ENCODE data around the gene MAGEA2.
"Not testable (repeated sequence)": the region's sequence is repeated elsewhere in the genome, so short reads cannot be mapped to it uniquely, and the experiment has no call there.

MAGEA2 gene, protein sequence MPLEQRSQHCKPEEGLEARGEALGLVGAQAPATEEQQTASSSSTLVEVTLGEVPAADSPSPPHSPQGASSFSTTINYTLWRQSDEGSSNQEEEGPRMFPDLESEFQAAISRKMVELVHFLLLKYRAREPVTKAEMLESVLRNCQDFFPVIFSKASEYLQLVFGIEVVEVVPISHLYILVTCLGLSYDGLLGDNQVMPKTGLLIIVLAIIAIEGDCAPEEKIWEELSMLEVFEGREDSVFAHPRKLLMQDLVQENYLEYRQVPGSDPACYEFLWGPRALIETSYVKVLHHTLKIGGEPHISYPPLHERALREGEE

GRCh38 chrX:152753686-152754650 is at the start of gene MAGEA2:
Gene MAGEA2, minus strand, starts transcription at chrX:152753842. Its CDS starts 2,479 bp downstream, at chrX:152751363.
- not testable (repeated sequence) for DNase-seq (ENCODE audit: low read depth in 2 of 2)

- DNase-seq (ENCODE audit: low read depth in 2 of 2), result no peak
Observed at GRCh38 chrX:152798945-152799344, 45.3 kb upstream of the MAGEA2 start.

DNA sequence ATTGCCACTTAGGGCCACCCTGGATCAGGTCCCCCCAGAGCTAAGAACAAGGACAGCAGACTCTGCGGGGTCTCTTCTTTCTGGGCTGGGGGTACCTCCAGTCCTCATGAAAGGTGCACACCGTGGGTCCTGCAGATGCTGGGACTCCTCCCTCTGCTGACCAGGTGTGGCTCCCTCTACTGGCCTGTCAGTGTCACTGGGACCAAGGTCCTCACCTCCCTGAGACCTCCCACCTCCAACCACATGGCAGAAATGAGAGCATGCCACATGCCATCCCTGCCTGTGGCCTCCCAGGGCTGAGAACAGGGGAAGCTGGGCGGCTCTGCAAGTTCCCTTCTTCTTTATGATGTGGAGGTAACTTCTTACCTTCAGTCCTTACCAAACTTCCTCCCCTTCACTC is 33.4 kb upstream of the MAGEA2 start:
- not testable (repeated sequence) for DNase-seq (ENCODE audit: low read depth in 2 of 2)

DNA sequence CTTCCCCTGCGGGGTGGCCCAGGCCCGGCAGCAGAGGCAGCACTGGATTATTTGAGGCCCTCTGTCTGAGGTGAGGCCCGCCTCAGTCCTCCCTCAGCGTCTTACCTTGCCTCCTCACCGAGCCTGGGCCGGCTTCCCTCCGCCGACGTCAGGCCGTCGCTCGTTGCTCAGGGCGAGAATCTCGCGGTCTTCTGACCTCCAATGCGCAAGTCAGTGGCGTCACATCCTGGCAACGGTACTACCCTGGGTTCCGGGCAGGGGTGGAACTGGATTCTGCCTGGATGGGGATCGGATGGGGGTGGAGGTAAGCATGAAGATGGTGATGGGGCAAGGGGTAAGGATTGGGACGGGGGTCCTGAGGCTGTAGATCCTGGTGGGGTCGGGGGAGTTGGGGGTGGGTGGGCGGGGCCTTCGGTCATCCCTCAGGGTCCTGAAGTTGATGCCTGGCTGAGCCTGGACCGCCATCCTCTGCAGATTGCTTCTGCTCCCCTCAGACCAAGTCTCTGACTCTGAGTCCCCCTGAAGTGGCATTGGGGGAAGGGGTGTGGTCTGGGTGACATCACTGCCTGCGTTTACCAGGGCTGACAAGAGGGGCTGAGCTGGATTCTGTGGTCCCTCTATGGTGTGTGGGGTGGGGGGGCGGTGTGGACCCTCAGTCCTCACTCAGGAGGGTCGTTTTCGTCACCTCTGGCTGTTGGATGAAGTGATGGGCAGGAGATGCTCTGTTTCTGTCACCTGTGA is 16.1 kb upstream of the MAGEA2 start, which contains the start of gene MAGEA6:
Gene MAGEA6 (minus strand): TSS at position 141 of the 741 bp plus-strand sequence. CDS start 2,039 bp downstream, outside the sequence.
- not testable (repeated sequence) for DNase-seq (ENCODE audit: low read depth in 2 of 2)

GRCh38 chrX:152766562-152766961 is 12.9 kb upstream of the MAGEA2 start:
- not testable (repeated sequence) for DNase-seq (ENCODE audit: low read depth in 2 of 2)

GRCh38 chrX:152761582-152761981 is 7.9 kb upstream of the MAGEA2 start:
- not testable (repeated sequence) for DNase-seq (ENCODE audit: low read depth in 2 of 2)

DNA sequence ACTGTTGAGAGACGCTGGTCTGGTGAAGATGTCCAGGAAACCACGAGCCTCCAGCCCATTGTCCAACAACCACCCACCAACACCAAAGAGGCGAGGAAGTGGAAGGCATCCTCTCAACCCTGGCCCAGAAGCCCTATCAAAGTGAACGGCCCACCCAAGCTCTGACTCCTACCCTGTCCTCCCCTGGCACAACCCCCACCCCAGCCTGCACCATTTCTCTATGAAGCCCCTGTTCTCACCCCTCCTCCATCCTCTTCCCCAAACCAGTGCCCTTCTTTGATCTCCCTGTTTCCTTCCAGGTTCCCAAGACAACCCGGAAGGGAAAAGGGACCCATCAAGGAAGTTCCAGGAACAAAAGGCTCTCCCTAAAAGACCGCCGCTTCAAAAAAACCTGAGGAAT is 5.9 kb upstream of the MAGEA2 start:
- not testable (repeated sequence) for DNase-seq (ENCODE audit: low read depth in 2 of 2)

- DNase-seq (ENCODE audit: low read depth in 2 of 2), result not testable (repeated sequence)
Observed at GRCh38 chrX:152758918-152759317, 5.3 kb upstream of the MAGEA2 start, which contains the start of gene CSAG3. Gene CSAG3, plus strand, starts transcription at chrX:152759218.

- DNase-seq (ENCODE audit: low read depth in 2 of 2), result not testable (repeated sequence)
Observed at GRCh38 chrX:152754871-152755270, 1.2 kb upstream of the MAGEA2 start.

DNA sequence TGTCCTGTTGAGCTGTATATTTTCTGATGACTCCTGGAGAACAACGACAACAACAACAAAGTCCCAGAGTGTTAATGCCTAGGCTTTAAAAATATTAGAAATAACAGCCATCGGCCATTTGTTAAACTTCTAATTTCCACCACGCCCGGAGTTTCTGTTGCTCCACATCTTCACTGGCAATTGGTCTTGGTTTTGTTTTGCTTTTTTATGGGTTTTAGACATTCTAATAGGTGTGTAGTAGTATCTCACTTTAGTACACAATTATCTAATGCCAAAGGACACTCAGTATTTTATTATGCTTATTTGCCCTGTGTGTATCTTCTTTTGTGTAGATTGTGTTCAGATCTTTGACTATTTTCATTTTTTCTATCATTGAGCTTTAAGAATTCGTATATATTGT is 15.1 kb downstream of the MAGEA2 start:
- DNase-seq (ENCODE audit: low read depth in 2 of 2), result no peak

GRCh38 chrX:152736528-152736927 is 17.1 kb downstream of the MAGEA2 start:
- not testable (repeated sequence) for DNase-seq (ENCODE audit: low read depth in 2 of 2)

GRCh38 chrX:152735860-152736511 is 17.7 kb downstream of the MAGEA2 start:
- DNase-seq (ENCODE audit: low read depth in 2 of 2), result no peak

GRCh38 chrX:152735101-152735500 is 18.5 kb downstream of the MAGEA2 start:
- no peak for DNase-seq (ENCODE audit: low read depth in 2 of 2)

DNA sequence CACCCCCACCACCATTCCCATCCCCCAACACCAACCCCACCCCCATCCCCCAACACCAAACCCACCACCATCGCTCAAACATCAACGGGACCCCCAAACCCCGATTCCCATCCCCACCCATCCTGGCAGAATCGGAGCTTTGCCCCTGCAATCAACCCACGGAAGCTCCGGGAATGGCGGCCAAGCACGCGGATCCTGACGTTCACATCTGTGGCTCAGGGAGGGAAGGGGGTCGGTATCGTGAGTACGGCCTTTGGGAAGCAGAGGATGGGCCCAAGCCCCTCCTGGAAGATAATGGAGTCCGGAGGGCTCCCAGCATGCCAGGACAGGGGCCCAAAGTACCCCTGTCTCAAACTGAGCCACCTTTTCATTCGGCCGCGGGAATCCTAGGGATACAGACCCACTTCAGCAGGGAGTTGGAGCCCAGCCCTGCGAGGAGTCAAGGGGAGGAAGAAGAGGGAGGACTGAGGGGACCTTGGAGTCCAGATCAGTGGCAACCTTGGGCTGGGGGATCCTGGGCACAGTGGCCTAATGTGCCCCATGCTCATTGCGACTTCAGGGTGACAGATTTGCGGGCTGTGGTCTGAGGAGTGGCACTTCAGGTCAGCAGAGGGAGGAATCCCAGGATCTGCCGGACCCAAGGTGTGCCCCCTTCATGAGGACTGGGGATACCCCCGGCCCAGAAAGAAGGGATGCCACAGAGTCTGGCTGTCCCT is 19.3 kb downstream of the MAGEA2 start:
- DNase-seq (ENCODE audit: low read depth in 2 of 2), result not testable (repeated sequence)

GRCh38 chrX:152733261-152733975 is 20.2 kb downstream of the MAGEA2 start, which contains the start of the genes CSAG1 and MAGEA12:
Gene CSAG1, minus strand, starts transcription at chrX:152733721. Its CDS starts 1,261 bp downstream, at chrX:152732460.
Gene MAGEA12, plus strand, starts transcription at chrX:152733757. Its CDS starts 2,405 bp downstream, at chrX:152736162.
- no peak for DNase-seq (ENCODE audit: low read depth in 2 of 2)

GRCh38 chrX:152725409-152725808 is 28.2 kb downstream of the MAGEA2 start:
- DNase-seq (ENCODE audit: low read depth in 2 of 2), result no peak

DNA sequence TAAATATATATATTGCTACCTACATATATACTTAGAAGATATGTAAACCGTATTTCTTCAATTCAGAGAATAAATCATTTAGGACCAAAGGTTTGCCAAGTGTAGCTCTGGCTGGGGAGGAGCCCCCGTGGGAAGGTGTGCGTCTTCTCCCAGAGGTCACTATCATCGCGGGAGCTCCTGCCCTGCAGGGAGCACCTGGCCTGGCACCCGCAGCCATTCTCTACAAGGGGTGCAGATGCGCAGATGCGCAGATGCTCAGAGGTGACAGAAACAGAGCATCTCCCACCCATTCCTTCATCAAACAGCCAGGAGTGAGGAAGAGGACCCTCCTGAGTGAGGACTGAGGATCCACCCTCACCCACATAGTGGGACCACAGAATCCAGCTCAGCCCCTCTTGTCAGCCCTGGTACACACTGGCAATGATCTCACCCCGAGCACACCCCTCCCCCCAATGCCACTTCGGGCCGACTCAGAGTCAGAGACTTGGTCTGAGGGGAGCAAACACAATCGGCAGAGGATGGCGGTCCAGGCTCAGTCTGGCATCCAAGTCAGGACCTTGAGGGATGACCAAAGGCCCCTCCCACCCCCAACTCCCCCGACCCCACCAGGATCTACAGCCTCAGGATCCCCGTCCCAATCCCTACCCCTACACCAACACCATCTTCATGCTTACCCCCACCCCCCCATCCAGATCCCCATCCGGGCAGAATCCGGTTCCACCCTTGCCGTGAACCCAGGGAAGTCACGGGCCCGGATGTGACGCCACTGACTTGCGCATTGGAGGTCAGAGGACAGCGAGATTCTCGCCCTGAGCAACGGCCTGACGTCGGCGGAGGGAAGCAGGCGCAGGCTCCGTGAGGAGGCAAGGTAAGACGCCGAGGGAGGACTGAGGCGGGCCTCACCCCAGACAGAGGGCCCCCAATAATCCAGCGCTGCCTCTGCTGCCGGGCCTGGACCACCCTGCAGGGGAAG is 39.5 kb downstream of the MAGEA2 start, which contains the start of gene MAGEA2B:
Gene MAGEA2B (plus strand): TSS at position 814 of the 973 bp plus-strand sequence. CDS start 2,479 bp downstream, outside the sequence.
- not testable (repeated sequence) for DNase-seq (ENCODE audit: low read depth in 2 of 2)

DNA sequence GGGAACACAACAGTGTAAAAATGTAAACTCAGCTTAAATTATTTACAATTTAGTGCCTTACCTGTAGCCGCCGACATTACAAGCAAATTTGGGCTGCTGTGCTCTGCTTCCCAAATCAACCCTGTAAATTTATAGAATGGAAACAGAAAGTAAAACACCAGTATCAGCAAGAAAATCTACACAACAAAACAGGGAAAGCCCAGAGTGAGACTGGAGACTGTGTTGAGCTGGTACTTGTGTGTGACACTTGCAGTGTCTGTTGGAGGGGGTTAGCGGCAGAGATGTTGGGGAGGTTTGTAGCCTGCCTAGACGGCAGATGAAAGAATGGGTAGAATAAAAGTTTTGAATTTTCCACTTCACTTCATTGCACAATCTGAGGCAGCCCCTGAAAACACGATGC is 40.4 kb downstream of the MAGEA2 start:
- not testable (repeated sequence) for DNase-seq (ENCODE audit: low read depth in 2 of 2)

All from stimulated activated CD8-positive, alpha-beta memory T cell treated with anti-CD3 and anti-CD28 coated beads, Interleukin-2, amount 100 ng/mL, for 48 hours (primary cell).